Measurements from ENCODE around the gene KCND3. TPM values are rescaled to one million over a fixed set of nuclear protein-coding genes. Genes with fewer than 3 reads are reported as not detected.

The KCND3 gene
- total and polyA plus RNA-seq, 2 of the 4 experiments (the other 2 are of a cell fraction) = under 0.01 to 0.03 TPM

DNA sequence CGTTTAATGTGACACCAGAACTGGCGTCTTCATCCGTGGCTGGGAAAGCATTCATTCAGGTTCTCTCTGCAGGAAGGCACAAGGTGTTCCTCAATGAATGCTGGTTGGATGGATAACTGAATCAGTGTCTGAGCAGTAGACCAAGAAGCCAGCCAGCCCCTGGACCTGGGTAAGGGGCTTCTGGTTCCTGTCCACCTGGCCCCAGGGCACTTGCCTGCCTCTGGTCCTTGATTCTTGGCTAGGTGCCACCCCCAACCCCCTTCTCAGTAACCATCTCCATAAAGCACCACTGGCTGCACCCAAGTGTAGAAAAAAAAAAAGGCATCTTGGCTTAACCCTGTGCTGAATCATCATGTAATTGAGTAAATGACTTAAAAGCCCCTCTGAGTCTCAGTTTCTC, 59.1 kb downstream of the KCND3 start:
- no peak for TF ChIP-seq BHLHE40 (IDR thresholded peaks at IDR 0.05; ENCODE audit: low read depth, low read length)
- no peak for TF ChIP-seq SMC3 (IDR thresholded peaks at IDR 0.05; ENCODE audit: low read depth, low read length)
- TF ChIP-seq CHD1 (IDR thresholded peaks at IDR 0.05; ENCODE audit: low read depth, low read length) = no peak
- TF ChIP-seq MAZ (IDR thresholded peaks at IDR 0.05; ENCODE audit: borderline replicate concordance, low read depth, low read length) = no peak
- no peak for TF ChIP-seq RFX5 (IDR thresholded peaks at IDR 0.05; ENCODE audit: low read depth, low read length)
- TF ChIP-seq, protein P1, sequence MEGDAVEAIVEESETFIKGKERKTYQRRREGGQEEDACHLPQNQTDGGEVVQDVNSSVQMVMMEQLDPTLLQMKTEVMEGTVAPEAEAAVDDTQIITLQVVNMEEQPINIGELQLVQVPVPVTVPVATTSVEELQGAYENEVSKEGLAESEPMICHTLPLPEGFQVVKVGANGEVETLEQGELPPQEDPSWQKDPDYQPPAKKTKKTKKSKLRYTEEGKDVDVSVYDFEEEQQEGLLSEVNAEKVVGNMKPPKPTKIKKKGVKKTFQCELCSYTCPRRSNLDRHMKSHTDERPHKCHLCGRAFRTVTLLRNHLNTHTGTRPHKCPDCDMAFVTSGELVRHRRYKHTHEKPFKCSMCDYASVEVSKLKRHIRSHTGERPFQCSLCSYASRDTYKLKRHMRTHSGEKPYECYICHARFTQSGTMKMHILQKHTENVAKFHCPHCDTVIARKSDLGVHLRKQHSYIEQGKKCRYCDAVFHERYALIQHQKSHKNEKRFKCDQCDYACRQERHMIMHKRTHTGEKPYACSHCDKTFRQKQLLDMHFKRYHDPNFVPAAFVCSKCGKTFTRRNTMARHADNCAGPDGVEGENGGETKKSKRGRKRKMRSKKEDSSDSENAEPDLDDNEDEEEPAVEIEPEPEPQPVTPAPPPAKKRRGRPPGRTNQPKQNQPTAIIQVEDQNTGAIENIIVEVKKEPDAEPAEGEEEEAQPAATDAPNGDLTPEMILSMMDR (conservative IDR thresholded peaks at IDR 0.05; ENCODE audit: low read depth, low read length) = no peak
- no peak for TF ChIP-seq RCOR1 (IDR thresholded peaks at IDR 0.05; ENCODE audit: insufficient replicate concordance, low read length)
- TF ChIP-seq CEBPB (IDR thresholded peaks at IDR 0.05; ENCODE audit: low read depth, low read length) = no peak
- ATAC-seq (ENCODE audit: low read depth) = no peak

More for the DNA sequence above, 59.1 kb downstream of the KCND3 start:
- Histone ChIP-seq H2BK20ac (ENCODE audit: low read depth, low read length) (no peak overlapping the region), H4K20me1 (ENCODE audit: insufficient read depth, low read length) (no peaks in the 10 kb centered on the region), H3K4me3 (ENCODE audit: insufficient read depth, low read depth, low read length) (no peak overlapping the region), H3K4me1 (ENCODE audit: control insufficient read depth, insufficient read depth, low read length) (no peaks in the 10 kb centered on the region), H2AFZ (replicated peaks; ENCODE audit: low read length, poor library complexity) (no peak overlapping the region), H2AK9ac (replicated peaks; ENCODE audit: low read depth, low read length, poor library complexity) (no peak overlapping the region), H4K91ac (ENCODE audit: insufficient read depth, low read depth, low read length) (no peak overlapping the region), H3K18ac (ENCODE audit: low read depth, low read length) (no peak overlapping the region), H3K56ac (ENCODE audit: extremely low read depth, insufficient read depth, low read length) (no peak overlapping the region), H4K5ac (ENCODE audit: low read depth, low read length) (no peak overlapping the region), H3K79me1 (ENCODE audit: low read depth in 1 of 2, low read length in 2 of 2) (no peaks in the 10 kb centered on the region), H3K9ac (ENCODE audit: low read depth, low read length) (no peak overlapping the region), H3K23ac (ENCODE audit: low read depth, low read length) (no peak overlapping the region), H2BK5ac (ENCODE audit: low read depth, low read length, poor library complexity, severe bottlenecking) (no peak overlapping the region), H3K4ac (ENCODE audit: low read depth, low read length) (no peak overlapping the region), H2BK120ac (ENCODE audit: low read depth, low read length) (no peak overlapping the region), H3K4me2 (ENCODE audit: low read depth, low read length) (no peak overlapping the region), H2BK15ac (ENCODE audit: low read depth, low read length) (no peak overlapping the region), H3K27me3 (ENCODE audit: control insufficient read depth, insufficient read depth, low read length) (peaks cover 8% of the 10 kb centered on the region; the same call in 1 of the 2 replicates), H3K9me3 (ENCODE audit: control insufficient read depth, insufficient read depth, low read length) (no peaks in the 10 kb centered on the region), H3K36me3 (ENCODE audit: control insufficient read depth, insufficient read depth, low read length) (no peaks in the 10 kb centered on the region), H3K9me1 (ENCODE audit: insufficient read depth, low read length) (no peaks in the 10 kb centered on the region), H3K27ac (ENCODE audit: insufficient read depth, low read length) (no peak overlapping the region), H4K8ac (ENCODE audit: low read depth in 2 of 2, low read length in 2 of 2) (no peak overlapping the region), H2AK5ac (ENCODE audit: low read depth, low read length) (no peak overlapping the region), H3K14ac (replicated peaks; ENCODE audit: low read depth, low read length) (no peak overlapping the region)
- ChIA-PET POLR2A (ENCODE audit: unreplicated experiment) (no interaction called here), CTCF (no interaction called here)
- no peak for DNase-seq
- BruUV-seq (replicated peaks) = no TSS peak
- dilution Hi-C loops (cut with HindIII; ENCODE audit: low sequenced_read_pairs, unreplicated experiment) (no loop called here), in situ Hi-C loops (cut with MboI; ENCODE audit: low sequenced_read_pairs) (no loop called here), intact Hi-C loops (cut with micrococcal nuclease) (no loop called here)
- no CpG with 5 or more reads among the region's 3 CpGs for WGBS, 2 experiments (ENCODE audit: extremely low coverage in 2 of 2, insufficient read length in 1 of 2)

All from IMR-90 (cell line).